ENCODE results near the gene UBE2O.

DNA sequence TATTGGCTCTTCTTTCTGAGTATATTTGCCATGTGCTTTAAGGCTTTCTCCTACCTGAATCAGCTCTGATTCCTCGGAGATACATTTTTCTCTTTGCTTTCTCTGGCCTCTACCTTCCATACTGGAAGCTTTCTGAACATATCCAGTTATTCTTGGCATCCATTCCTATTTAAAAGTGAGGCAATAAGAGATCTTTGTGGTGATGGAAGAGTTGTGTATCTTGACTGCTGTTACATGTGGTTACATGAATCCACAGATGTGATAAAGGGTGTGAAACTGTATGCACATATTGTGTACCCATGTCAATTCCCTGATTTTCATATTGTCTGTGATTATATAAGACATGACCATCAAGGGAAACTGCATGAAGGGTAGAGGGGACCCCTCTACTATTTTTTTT is 24.4 kb downstream of the UBE2O start:
- TF ChIP-seq, protein P1, sequence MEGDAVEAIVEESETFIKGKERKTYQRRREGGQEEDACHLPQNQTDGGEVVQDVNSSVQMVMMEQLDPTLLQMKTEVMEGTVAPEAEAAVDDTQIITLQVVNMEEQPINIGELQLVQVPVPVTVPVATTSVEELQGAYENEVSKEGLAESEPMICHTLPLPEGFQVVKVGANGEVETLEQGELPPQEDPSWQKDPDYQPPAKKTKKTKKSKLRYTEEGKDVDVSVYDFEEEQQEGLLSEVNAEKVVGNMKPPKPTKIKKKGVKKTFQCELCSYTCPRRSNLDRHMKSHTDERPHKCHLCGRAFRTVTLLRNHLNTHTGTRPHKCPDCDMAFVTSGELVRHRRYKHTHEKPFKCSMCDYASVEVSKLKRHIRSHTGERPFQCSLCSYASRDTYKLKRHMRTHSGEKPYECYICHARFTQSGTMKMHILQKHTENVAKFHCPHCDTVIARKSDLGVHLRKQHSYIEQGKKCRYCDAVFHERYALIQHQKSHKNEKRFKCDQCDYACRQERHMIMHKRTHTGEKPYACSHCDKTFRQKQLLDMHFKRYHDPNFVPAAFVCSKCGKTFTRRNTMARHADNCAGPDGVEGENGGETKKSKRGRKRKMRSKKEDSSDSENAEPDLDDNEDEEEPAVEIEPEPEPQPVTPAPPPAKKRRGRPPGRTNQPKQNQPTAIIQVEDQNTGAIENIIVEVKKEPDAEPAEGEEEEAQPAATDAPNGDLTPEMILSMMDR (IDR thresholded peaks at IDR 0.05) = no peak
- no peak for TF ChIP-seq POLR2A (IDR thresholded peaks at IDR 0.05)
- TF ChIP-seq POLR2AphosphoS5 (IDR thresholded peaks at IDR 0.05) = no peak

Data from upper lobe of left lung (tissue), 4 donors.